NCI-H146 treated with DMSO at 0.1 percent for 48 hours (cell line): ENCODE results near the gene NAE1.
"Not testable (repeated sequence)": the region's sequence is repeated elsewhere in the genome, so short reads cannot be mapped to it uniquely, and the experiment has no call there.

Experiments
- DNase-seq: peaks from one replicate; lab custom pipeline; 2025; ENCODE audit not compliant: unreplicated experiment; lab: John Stamatoyannopoulos, UW

The NAE1 gene

DNA sequence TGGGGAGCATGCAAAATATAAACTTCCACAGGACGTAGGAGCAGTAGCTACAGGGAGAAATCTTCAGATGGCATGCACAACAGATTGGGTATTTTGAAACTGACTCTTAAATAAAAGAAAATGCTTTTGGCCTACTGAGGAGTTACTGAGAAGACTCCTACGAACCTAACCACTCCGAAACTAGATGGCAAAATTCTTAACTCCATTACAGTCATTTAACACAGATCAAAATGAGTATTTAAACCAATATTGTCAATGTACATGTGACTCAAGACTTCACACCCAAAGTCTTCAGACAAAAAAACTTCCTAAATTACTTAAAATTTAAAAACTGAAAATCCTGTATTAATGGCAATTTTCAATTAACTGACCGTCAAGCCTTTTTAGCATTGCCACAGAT, 21.0 kb downstream of the NAE1 start:
- no peak for DNase-seq

DNA sequence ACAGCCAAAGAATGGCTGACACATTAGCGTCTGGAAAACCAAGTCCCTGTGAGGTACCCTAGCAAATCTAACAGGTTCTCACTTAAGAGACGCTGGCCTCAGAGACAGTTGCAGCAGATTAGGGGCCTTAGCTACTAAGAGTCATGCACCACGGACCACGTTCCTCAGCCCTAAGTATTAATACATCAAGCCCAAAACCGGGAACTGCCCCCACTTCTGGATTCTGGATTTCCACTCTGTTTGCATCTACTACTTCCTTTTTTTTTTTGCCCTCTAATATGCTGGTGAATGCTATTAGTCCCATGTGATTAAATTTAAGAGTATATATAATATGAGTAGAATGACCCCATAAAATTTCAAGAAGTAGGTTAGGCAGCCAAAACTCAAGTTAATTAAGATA, 28.6 kb downstream of the NAE1 start:
- no peak for DNase-seq

- DNase-seq: no peak
Observed at GRCh38 chr16:66801320-66802105, 29.3 kb downstream of the NAE1 start, which contains the start of gene TERB1. TSS of gene TERB1 (minus strand) at chr16:66801584. CDS start at chr16:66796798, 4,786 bp downstream.

- no peak for DNase-seq
Observed at GRCh38 chr16:66800856-66801255, 29.9 kb downstream of the NAE1 start.

- no peak for DNase-seq
Observed at GRCh38 chr16:66798161-66798560, 32.6 kb downstream of the NAE1 start.

DNA sequence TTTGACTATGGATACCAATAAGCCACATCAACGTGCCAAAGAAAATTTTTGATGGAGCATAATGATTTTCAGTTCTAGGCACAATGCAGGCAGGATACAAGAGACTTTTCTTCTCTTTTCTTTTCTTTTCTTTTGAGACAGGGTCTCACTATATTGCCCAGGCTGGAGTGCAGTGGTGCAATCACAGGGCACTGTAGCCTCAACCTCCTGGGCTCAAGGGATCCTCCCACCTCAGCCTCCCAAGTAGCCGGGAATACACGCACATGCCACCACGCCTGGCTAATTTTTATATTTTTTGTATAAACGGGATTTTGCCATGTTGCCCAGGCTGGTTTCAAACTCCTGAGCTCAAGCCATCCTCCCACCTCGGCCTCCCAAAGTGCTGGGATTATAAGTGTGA, 36.8 kb downstream of the NAE1 start:
- DNase-seq: not testable (repeated sequence)

- DNase-seq: no peak
Observed at GRCh38 chr16:66790130-66790733, 40.5 kb downstream of the NAE1 start.

DNA sequence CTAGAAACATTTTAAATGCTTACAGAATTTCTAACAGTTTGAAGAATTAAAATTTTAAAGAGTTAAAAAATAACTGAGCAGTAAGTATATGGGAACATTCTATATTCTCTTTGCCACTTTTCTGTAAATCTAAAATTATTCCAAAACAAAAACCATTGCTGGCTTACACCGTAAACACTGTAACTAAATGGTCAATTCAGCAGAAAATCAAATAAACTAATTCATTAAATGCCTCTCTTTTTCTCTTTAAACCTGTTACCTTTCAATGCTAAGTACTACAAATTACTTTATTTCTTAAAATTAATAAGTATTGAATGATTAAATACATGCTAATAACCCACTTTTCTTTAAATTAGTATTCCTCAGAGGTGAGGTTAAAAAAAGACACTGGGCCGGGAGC, 43.3 kb downstream of the NAE1 start:
- no peak for DNase-seq

DNA sequence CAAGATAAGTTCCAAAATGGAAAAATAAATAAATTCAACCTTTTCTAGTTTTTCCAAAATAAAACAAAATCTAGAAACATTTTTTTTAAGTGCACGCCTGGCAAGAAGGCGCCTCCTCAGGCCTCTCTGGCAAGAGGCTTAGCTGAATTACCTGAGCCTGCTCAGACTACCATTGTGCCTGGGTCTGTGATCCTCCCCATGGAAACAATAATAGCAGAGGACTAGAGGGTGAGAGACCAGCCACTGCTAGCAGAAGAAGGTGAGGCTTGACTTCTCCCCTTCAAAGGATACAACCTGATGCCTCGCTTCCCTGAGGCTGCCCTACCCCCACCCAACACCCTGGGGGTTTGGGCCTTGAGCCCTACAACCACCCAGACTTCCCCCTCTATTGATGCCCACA, 44.2 kb downstream of the NAE1 start:
- DNase-seq: no peak

GRCh38 chr16:66776457-66776856, 54.3 kb downstream of the NAE1 start:
- no peak for DNase-seq

- DNase-seq: no peak
Observed at GRCh38 chr16:66774981-66775380, 55.8 kb downstream of the NAE1 start.

DNA sequence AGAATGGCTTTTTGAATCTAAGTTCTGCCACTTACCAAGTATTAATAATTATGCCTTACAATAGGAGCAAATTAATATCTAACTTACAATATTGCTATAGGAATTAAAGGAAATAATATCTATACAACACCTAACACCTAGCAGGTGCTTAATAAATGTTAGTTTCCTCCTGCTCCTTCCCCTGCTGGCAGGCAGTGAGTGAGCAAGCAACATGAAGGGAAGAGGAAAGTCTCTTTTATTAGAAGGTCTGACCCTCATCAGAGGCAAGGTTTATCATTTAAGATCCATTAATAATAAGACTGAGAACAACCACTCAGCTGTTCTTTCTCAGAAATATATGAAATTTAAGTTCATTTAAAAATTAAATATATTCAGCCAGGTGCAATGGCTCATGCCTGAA, 72.7 kb downstream of the NAE1 start:
- DNase-seq: no peak

DNA sequence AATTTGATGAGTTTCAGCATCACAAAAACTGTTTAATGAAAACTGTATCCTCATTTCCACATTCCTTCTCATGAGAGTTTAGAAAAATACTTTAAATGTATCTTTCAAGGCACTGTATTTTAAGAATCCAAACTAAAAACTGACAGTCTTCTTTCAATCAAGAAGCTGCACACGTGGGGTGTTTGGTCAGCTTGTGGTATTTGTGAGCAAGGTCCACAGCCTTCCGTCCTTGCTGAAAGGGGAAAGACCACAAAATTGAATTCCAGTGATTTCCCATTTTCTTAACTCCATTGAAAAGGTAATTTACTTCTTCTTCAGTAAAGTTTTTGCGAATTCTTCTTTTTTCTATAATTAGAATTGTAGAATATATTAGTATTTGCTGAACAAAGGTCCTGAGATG, 76.0 kb downstream of the NAE1 start:
- no peak for DNase-seq

DNA sequence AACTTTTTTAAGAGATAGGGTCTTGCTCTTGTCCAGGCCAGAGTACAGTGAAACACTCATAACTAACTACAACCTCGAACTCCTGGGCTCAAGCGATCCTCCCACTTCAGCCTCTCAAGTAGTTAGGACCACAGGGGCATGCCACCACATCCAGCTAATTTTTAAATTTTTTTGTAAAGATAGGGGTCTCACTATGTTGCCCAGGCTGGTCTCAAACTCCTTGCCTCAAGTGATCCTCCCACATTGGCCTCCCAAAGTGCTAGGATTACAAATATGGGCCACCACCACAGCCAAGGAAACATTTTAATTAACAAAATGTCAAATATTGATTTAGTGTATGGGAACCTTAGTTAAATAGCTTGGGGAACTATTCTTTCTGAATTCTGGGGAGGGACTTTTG, 76.6 kb downstream of the NAE1 start:
- DNase-seq: no peak

GRCh38 chr16:66752958-66753357, 77.8 kb downstream of the NAE1 start:
- no peak for DNase-seq
